ENCODE measurements around the gene ATOX1. TPM values are rescaled to one million over a fixed set of nuclear protein-coding genes. Genes with fewer than 3 reads are reported as not detected.

The ATOX1 gene
- 83.2 TPM for total RNA-seq
- 611 TPM for polyA plus RNA-seq (ENCODE audit: insufficient read depth, low read depth, low replicate concordance)
- long read RNA-seq, donor 1, transcript ATOX1-204 (2 exons, 423 nt), result minor isoform, 7 of 283 reads
- long read RNA-seq, donor 1, transcript ATOX1-201 (4 exons, 488 nt), result major isoform, 70 of 283 reads
- long read RNA-seq, donor 1, partial matches to known transcripts, result 177 of 283 reads
- long read RNA-seq, donor 1, other reads (novel, unspliced or antisense), result 23 of 283 reads
- long read RNA-seq, donor 2, transcript ATOX1-205 (3 exons, 724 nt), result minor isoform, 6 of 104 reads
- long read RNA-seq, donor 2, transcript ATOX1-201 (4 exons, 488 nt), result major isoform, 78 of 104 reads
- long read RNA-seq, donor 2, transcript ATOX1-204 (2 exons, 423 nt), result minor isoform, 9 of 104 reads
- long read RNA-seq, donor 2, partial matches to known transcripts, result 10 of 104 reads
- long read RNA-seq, donor 2, other reads (novel, unspliced or antisense), result 0 of 104 reads
- long read RNA-seq, donor 3, transcript ATOX1-205 (3 exons, 724 nt), result minor isoform, 8 of 184 reads
- long read RNA-seq, donor 3, transcript ATOX1-201 (4 exons, 488 nt), result major isoform, 108 of 184 reads
- long read RNA-seq, donor 3, transcript ATOX1-204 (2 exons, 423 nt), result minor isoform, 8 of 184 reads
- long read RNA-seq, donor 3, partial matches to known transcripts, result 19 of 184 reads
- long read RNA-seq, donor 3, other reads (novel, unspliced or antisense), result 39 of 184 reads
- long read RNA-seq, donor 4, transcript ATOX1-201 (4 exons, 488 nt), result major isoform, 61 of 70 reads
- long read RNA-seq, donor 4, partial matches to known transcripts, result 6 of 70 reads
- long read RNA-seq, donor 4, other reads (novel, unspliced or antisense), result 0 of 70 reads
- long read RNA-seq, donor 5, transcript ATOX1-201 (4 exons, 488 nt), result major isoform, 8 of 8 reads
- long read RNA-seq, donor 5, partial matches to known transcripts, result 0 of 8 reads
- long read RNA-seq, donor 5, other reads (novel, unspliced or antisense), result 0 of 8 reads
- long read RNA-seq, donor 6, transcript ATOX1-204 (2 exons, 423 nt), result minor isoform, 22 of 242 reads
- long read RNA-seq, donor 6, transcript ATOX1-205 (3 exons, 724 nt), result minor isoform, 16 of 242 reads
- long read RNA-seq, donor 6, transcript ATOX1-201 (4 exons, 488 nt), result major isoform, 172 of 242 reads
- long read RNA-seq, donor 6, partial matches to known transcripts, result 30 of 242 reads
- long read RNA-seq, donor 6, other reads (novel, unspliced or antisense), result 0 of 242 reads
- long read RNA-seq, donor 7, transcript ATOX1-201 (4 exons, 488 nt), result major isoform, 21 of 31 reads
- long read RNA-seq, donor 7, partial matches to known transcripts, result 3 of 31 reads
- long read RNA-seq, donor 7, other reads (novel, unspliced or antisense), result 5 of 31 reads
- long read RNA-seq, donor 8, transcript ATOX1-201 (4 exons, 488 nt), result major isoform, 80 of 320 reads
- long read RNA-seq, donor 8, partial matches to known transcripts, result 219 of 320 reads
- long read RNA-seq, donor 8, other reads (novel, unspliced or antisense), result 13 of 320 reads
- long read RNA-seq, donor 9, transcript ATOX1-205 (3 exons, 724 nt), result minor isoform, 5 of 67 reads
- long read RNA-seq, donor 9, transcript ATOX1-201 (4 exons, 488 nt), result major isoform, 49 of 67 reads
- long read RNA-seq, donor 9, partial matches to known transcripts, result 9 of 67 reads
- long read RNA-seq, donor 9, other reads (novel, unspliced or antisense), result 0 of 67 reads
- long read RNA-seq, donor 10, transcript ATOX1-204 (2 exons, 423 nt), result minor isoform, 9 of 109 reads
- long read RNA-seq, donor 10, transcript ATOX1-201 (4 exons, 488 nt), result major isoform, 49 of 109 reads
- long read RNA-seq, donor 10, transcript ATOX1-205 (3 exons, 724 nt), result minor isoform, 9 of 109 reads
- long read RNA-seq, donor 10, partial matches to known transcripts, result 20 of 109 reads
- long read RNA-seq, donor 10, other reads (novel, unspliced or antisense), result 20 of 109 reads

- peak; percentile 23 for TF ChIP-seq CTCF (IDR thresholded peaks at IDR 0.05; ENCODE audit: borderline replicate concordance, extremely low read depth, insufficient read depth)
- DNase-seq (peak; percentile 92 to 97 (median 96)), FAIRE-seq (no peak)
- Histone ChIP-seq H3K9me3 (ENCODE audit: control insufficient read depth in 2 of 3, insufficient read depth in 1 of 3, low read length in 3 of 3) (no peaks in the 10 kb centered on the region), H3K27ac (ENCODE audit: low read depth in 2 of 2, low read length in 2 of 2) (peak within 1 kb of the TSS; percentile 74 to 81), H3K4me1 (ENCODE audit: control insufficient read depth in 2 of 3, insufficient read depth in 2 of 3, low read depth in 1 of 3, low read length in 3 of 3) (peaks cover 0 to 22% (median 17%) of the 10 kb centered on the region in 3 donors), H3K36me3 (ENCODE audit: control insufficient read depth in 2 of 3, insufficient read depth in 3 of 3, low read length in 3 of 3) (no peaks in the 10 kb centered on the region), H3K9ac (ENCODE audit: low read length in 3 of 3) (peak within 1 kb of the TSS; percentile 74 to 93 (median 81)), H3K4me3 (ENCODE audit: low read length in 3 of 3) (peak within 1 kb of the TSS; percentile 81 to 91 (median 88)), H3K27me3 (ENCODE audit: control insufficient read depth, insufficient read depth, low read length) (no peaks in the 10 kb centered on the region)
- intact Hi-C loops (cut with DNase I), result no loop called here
These were observed at the start of gene ATOX1 for GRCh38 chr5:151758430-151759241. ATOX1 (minus strand) TSS chr5:151758631; CDS start chr5:151758551, 80 bp downstream.

GRCh38 chr5:151805414-151806223 lies 47.2 kb upstream of the ATOX1 start:
- peaks cover 7 to 24% (median 17%) of the 10 kb centered on the region in 3 donors for H3K36me3 ChIP-seq (ENCODE audit: control insufficient read depth in 2 of 3, insufficient read depth in 3 of 3, low read length in 3 of 3)
- intact Hi-C loops (cut with DNase I), result no loop called here
- DNase-seq, result no peak
- TF ChIP-seq CTCF (IDR thresholded peaks at IDR 0.05; ENCODE audit: borderline replicate concordance, extremely low read depth, insufficient read depth), result no peak
- H3K27ac ChIP-seq (ENCODE audit: low read depth in 2 of 2, low read length in 2 of 2), result no peak overlapping the region
- H3K27me3 ChIP-seq (ENCODE audit: control insufficient read depth, insufficient read depth, low read length), result no peaks in the 10 kb centered on the region
- no peaks in the 10 kb centered on the region for H3K9me3 ChIP-seq (ENCODE audit: control insufficient read depth in 2 of 3, insufficient read depth in 1 of 3, low read length in 3 of 3)
- no peak overlapping the region for H3K4me3 ChIP-seq (ENCODE audit: low read length in 3 of 3)
- peaks cover 0 to 4% (median 2%) of the 10 kb centered on the region in 3 donors for H3K4me1 ChIP-seq (ENCODE audit: control insufficient read depth in 2 of 3, insufficient read depth in 2 of 3, low read depth in 1 of 3, low read length in 3 of 3)
- H3K9ac ChIP-seq (ENCODE audit: low read length in 3 of 3), result no peak overlapping the region
- no peak for FAIRE-seq

Data from kidney (tissue), 22 donors.